Chondrocyte (in vitro differentiated cells): Measurements from ENCODE around the gene TMEFF2. TPM values are rescaled to one million over a fixed set of nuclear protein-coding genes. Genes with fewer than 3 reads are reported as not detected.

Source experiments
- DNase-seq: peaks from one replicate; pipeline ENCODE4 v3.0.0; 2021; ENCODE audit warnings: mixed read lengths, low spot score
- H3K27ac Mint-ChIP-seq: one replicate; pipeline ENCODE4 v1.8.0; 2021; ENCODE audit warnings: mild to moderate bottlenecking, moderate library complexity, mixed read lengths; ENCODE audit not compliant: unreplicated experiment
- H3K27me3 Mint-ChIP-seq: 2 replicates; pipeline ENCODE4 v1.8.0; 2021; ENCODE audit warnings: low read depth, mixed read lengths
- H3K36me3 Mint-ChIP-seq: 2 replicates; pipeline ENCODE4 v1.8.0; 2021; ENCODE audit warnings: low read depth, mixed read lengths
- H3K4me1 Mint-ChIP-seq: 2 replicates; pipeline ENCODE4 v1.8.0; 2021; ENCODE audit warnings: low read depth, mild to moderate bottlenecking, mixed read lengths
- H3K4me3 Mint-ChIP-seq: one replicate; pipeline ENCODE4 v1.8.0; 2021; ENCODE audit warnings: mild to moderate bottlenecking, moderate library complexity, mixed read lengths; ENCODE audit not compliant: unreplicated experiment
- H3K9me3 Mint-ChIP-seq: 2 replicates; pipeline ENCODE4 v1.8.0; 2021; ENCODE audit warnings: low read depth, mixed read lengths
- CTCF ChIP-seq: fragments of 200-600 bp; sonication (generic); IDR thresholded peaks from 2 replicates; pipeline ENCODE4 v1.5.0; 2021; ENCODE audit warnings: antibody characterized with exemption, mild to moderate bottlenecking, moderate library complexity
- total RNA-seq: library from RNA; stranded (reverse); gene quantifications from 3 replicates; pipeline ENCODE4 v1.2.1, GENCODE V29; 2021

Gene TMEFF2
- total RNA-seq, 1 donor from 2014 or later = 1.5 TPM

DNA sequence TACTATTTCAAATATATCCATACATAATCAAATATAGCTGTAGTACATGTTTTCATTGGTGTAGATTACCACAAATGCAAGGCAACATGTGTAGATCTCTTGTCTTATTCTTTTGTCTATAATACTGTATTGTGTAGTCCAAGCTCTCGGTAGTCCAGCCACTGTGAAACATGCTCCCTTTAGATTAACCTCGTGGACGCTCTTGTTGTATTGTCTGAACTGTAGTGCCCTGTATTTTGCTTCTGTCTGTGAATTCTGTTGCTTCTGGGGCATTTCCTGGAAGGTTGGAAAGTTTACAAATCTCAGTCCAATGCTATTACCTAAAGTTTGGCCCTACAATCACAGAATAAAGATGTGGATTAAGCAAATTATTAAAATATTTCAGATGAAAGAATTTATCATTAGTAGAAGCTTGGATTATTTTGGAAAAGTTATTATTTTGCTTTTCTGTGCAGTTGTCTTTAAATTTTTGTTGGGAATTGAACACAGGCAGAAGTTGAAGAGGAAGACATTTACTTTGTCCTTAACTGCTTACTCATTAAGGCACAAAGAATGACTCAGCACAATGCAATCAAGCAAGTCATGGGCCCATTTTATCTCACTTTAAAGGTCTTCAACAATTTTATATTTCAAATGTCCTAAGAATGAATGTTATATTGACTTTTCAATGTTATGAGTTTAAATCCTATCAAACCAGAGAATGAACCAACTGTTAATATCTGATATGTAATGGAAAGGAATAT is 244.4 kb downstream of the TMEFF2 start:
- H3K36me3 Mint-ChIP-seq = no peaks in the 10 kb centered on the region
- no peaks in the 10 kb centered on the region for H3K9me3 Mint-ChIP-seq
- no peak overlapping the region for H3K4me3 Mint-ChIP-seq
- H3K27me3 Mint-ChIP-seq = no peaks in the 10 kb centered on the region
- DNase-seq = no peak
- H3K4me1 Mint-ChIP-seq = peaks cover 7% of the 10 kb centered on the region
- no peak for TF ChIP-seq CTCF
- H3K27ac Mint-ChIP-seq = no peak overlapping the region

- no peaks in the 10 kb centered on the region for H3K27me3 Mint-ChIP-seq
- DNase-seq = no peak
- H3K9me3 Mint-ChIP-seq = no peaks in the 10 kb centered on the region
- no peak for TF ChIP-seq CTCF
- peaks cover 15% of the 10 kb centered on the region for H3K4me1 Mint-ChIP-seq
- no peak overlapping the region for H3K4me3 Mint-ChIP-seq
- no peak overlapping the region for H3K27ac Mint-ChIP-seq
- H3K36me3 Mint-ChIP-seq = no peaks in the 10 kb centered on the region
Measured at GRCh38 chr2:191947235-191947634, 247.5 kb downstream of the TMEFF2 start.

- Mint-ChIP-seq H3K36me3 (no peaks in the 10 kb centered on the region), H3K27me3 (no peaks in the 10 kb centered on the region), H3K4me3 (no peak overlapping the region), H3K27ac (no peak overlapping the region), H3K9me3 (no peaks in the 10 kb centered on the region), H3K4me1 (peaks cover 18% of the 10 kb centered on the region)
- DNase-seq = no peak
- no peak for TF ChIP-seq CTCF
Measured at GRCh38 chr2:191946471-191947182, 248.1 kb downstream of the TMEFF2 start.

GRCh38 chr2:191945623-191946022 is 249.1 kb downstream of the TMEFF2 start:
- no peak overlapping the region for H3K27ac Mint-ChIP-seq
- H3K4me1 Mint-ChIP-seq = peaks cover 17% of the 10 kb centered on the region
- H3K4me3 Mint-ChIP-seq = no peak overlapping the region
- H3K27me3 Mint-ChIP-seq = no peaks in the 10 kb centered on the region
- no peak for TF ChIP-seq CTCF
- no peaks in the 10 kb centered on the region for H3K9me3 Mint-ChIP-seq
- DNase-seq = no peak
- H3K36me3 Mint-ChIP-seq = no peaks in the 10 kb centered on the region

- no peaks in the 10 kb centered on the region for H3K9me3 Mint-ChIP-seq
- TF ChIP-seq CTCF = no peak
Measured at GRCh38 chr2:191942739-191943103, 252.0 kb downstream of the TMEFF2 start.

More at GRCh38 chr2:191942739-191943103, 252.0 kb downstream of the TMEFF2 start:
- Mint-ChIP-seq H3K4me3 (no peak overlapping the region), H3K4me1 (peaks cover 10% of the 10 kb centered on the region), H3K27ac (no peak overlapping the region), H3K27me3 (no peaks in the 10 kb centered on the region), H3K36me3 (no peaks in the 10 kb centered on the region)
- DNase-seq = no peak
